ENCODE measurements around the gene PTGER4.

PTGER4 gene

GRCh38 chr5:40665635-40666298, 13.9 kb upstream of the PTGER4 start:
- no peaks in the 10 kb centered on the region for H3K9me3 ChIP-seq (ENCODE audit: severe bottlenecking)
- H3K27ac ChIP-seq, result no peak overlapping the region
- no peak overlapping the region for H3K4me3 ChIP-seq (ENCODE audit: low read depth, low read length)
- H3K27me3 ChIP-seq (ENCODE audit: insufficient read depth, low read depth, severe bottlenecking), result no peaks in the 10 kb centered on the region
- no peak for DNase-seq
- TF ChIP-seq CTCF (IDR thresholded peaks at IDR 0.05; ENCODE audit: low read depth, low read length), result no peak
- H3K36me3 ChIP-seq, result no peaks in the 10 kb centered on the region

- H3K27ac ChIP-seq, result no peak overlapping the region
- no peak overlapping the region for H3K4me3 ChIP-seq (ENCODE audit: low read depth, low read length)
- DNase-seq, result no peak
- H3K27me3 ChIP-seq (ENCODE audit: insufficient read depth, low read depth, severe bottlenecking), result no peaks in the 10 kb centered on the region
- H3K9me3 ChIP-seq (ENCODE audit: severe bottlenecking), result no peaks in the 10 kb centered on the region
- no peak for TF ChIP-seq CTCF (IDR thresholded peaks at IDR 0.05; ENCODE audit: low read depth, low read length)
- no peaks in the 10 kb centered on the region for H3K36me3 ChIP-seq
Measured at GRCh38 chr5:40666657-40667056, 13.1 kb upstream of the PTGER4 start.

- no peak for TF ChIP-seq CTCF (IDR thresholded peaks at IDR 0.05; ENCODE audit: low read depth, low read length)
- Histone ChIP-seq H3K27me3 (ENCODE audit: insufficient read depth, low read depth, severe bottlenecking) (no peaks in the 10 kb centered on the region), H3K36me3 (no peaks in the 10 kb centered on the region), H3K27ac (no peak overlapping the region), H3K9me3 (ENCODE audit: severe bottlenecking) (no peaks in the 10 kb centered on the region), H3K4me3 (ENCODE audit: low read depth, low read length) (no peak overlapping the region)
- no peak for DNase-seq
Measured at GRCh38 chr5:40667161-40667663, 12.5 kb upstream of the PTGER4 start.

GRCh38 chr5:40669606-40670390, 9.9 kb upstream of the PTGER4 start:
- Histone ChIP-seq H3K9me3 (ENCODE audit: severe bottlenecking) (no peaks in the 10 kb centered on the region), H3K4me3 (ENCODE audit: low read depth, low read length) (no peak overlapping the region), H3K27ac (no peak overlapping the region), H3K36me3 (no peaks in the 10 kb centered on the region), H3K27me3 (ENCODE audit: insufficient read depth, low read depth, severe bottlenecking) (no peaks in the 10 kb centered on the region)
- no peak for TF ChIP-seq CTCF (IDR thresholded peaks at IDR 0.05; ENCODE audit: low read depth, low read length)
- DNase-seq, result no peak

- TF ChIP-seq CTCF (IDR thresholded peaks at IDR 0.05; ENCODE audit: low read depth, low read length), result no peak
Measured at GRCh38 chr5:40672425-40672824, 7.3 kb upstream of the PTGER4 start.

More at GRCh38 chr5:40672425-40672824, 7.3 kb upstream of the PTGER4 start:
- H3K36me3 ChIP-seq, result no peaks in the 10 kb centered on the region
- DNase-seq, result no peak
- H3K27ac ChIP-seq, result no peak overlapping the region
- no peaks in the 10 kb centered on the region for H3K27me3 ChIP-seq (ENCODE audit: insufficient read depth, low read depth, severe bottlenecking)
- no peak overlapping the region for H3K4me3 ChIP-seq (ENCODE audit: low read depth, low read length)
- no peaks in the 10 kb centered on the region for H3K9me3 ChIP-seq (ENCODE audit: severe bottlenecking)
